Spleen (tissue), 7 donors: Measurements from ENCODE around the gene GNAZ.
A peak's percentile ranks its signal among the peaks of the same experiment; 100 is the strongest.

Source experiments
- POLR2AphosphoS5 ChIP-seq, 3 donors: sonication (generic); formaldehyde crosslinking; IDR thresholded peaks; one replicate each; pipeline ENCODE4 v1.5.1; 2017; ENCODE audit warnings: antibody characterized with exemption in 3 of 3
- TF ChIP-seq, protein P1 (sequence below), 11 experiments: fragments of 200-600 bp in 7 of 11; fragments of 450-650 bp in 4 of 11; sonication (generic) in 4 of 11; IDR thresholded peaks in 8 of 11; conservative IDR thresholded peaks in 3 of 11; 1 replicate in 7 of 11; 2 replicates in 4 of 11; pipeline versions ENCODE4 v1.4.0 to v1.8.0; 2016 to 2021; ENCODE audit warnings: antibody characterized with exemption in 11 of 11, inconsistent platforms in 4 of 11, mild to moderate bottlenecking in 1 of 11
- donor health status: DM: no; HTN: no; CAD: no; lungs with moderate emphysema.
- donor health status: DM: no; HTN: no; CAD: no.
- donor health status: DM: no; HTN: no; CAD: no.

DNA sequence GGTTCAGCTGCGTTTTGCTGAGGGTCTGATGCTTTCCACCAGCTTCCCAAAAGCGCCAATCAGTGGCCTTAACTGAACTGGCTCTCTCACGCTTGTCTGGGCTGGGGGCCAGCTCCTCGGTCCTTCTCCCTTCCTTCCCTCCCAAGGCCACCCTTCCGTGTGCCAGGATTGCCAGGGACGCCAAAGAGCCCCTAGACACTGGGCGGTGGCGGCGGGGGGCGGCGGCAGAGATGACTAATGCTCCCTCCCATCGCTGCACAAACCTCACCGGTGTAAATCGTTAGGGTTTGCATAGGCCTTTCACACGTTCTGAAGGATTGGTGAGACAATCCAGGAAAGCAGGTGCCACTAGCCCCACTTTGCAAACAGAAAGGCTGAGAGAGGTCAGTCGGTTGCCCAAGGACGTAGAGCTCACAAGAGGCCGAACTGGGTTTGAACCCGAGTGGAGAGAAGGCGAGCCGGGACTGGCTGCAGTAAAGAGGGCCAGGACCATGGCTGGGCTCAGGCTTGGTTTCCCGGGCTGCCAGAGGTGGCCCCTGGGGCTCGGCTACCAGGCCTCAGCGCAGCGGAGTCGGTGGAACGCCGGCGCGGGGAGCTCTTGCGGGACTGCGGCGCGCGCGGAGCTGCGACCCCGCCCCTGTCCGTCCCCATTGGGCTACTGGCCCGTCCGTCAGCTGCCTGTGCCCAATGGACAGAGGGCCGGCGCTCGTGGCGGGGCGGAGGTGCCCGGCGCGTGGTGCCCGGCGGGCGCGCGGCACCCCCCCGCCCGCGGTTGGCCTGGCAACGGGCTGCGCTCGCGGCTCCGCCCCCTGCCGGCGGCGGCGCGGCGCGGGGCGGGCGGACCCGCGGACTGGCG, 589 bp upstream of the GNAZ start:
- TF ChIP-seq, protein P1, sequence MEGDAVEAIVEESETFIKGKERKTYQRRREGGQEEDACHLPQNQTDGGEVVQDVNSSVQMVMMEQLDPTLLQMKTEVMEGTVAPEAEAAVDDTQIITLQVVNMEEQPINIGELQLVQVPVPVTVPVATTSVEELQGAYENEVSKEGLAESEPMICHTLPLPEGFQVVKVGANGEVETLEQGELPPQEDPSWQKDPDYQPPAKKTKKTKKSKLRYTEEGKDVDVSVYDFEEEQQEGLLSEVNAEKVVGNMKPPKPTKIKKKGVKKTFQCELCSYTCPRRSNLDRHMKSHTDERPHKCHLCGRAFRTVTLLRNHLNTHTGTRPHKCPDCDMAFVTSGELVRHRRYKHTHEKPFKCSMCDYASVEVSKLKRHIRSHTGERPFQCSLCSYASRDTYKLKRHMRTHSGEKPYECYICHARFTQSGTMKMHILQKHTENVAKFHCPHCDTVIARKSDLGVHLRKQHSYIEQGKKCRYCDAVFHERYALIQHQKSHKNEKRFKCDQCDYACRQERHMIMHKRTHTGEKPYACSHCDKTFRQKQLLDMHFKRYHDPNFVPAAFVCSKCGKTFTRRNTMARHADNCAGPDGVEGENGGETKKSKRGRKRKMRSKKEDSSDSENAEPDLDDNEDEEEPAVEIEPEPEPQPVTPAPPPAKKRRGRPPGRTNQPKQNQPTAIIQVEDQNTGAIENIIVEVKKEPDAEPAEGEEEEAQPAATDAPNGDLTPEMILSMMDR (IDR thresholded peaks at IDR 0.05 in 8 of 11, conservative IDR thresholded peaks at IDR 0.05 in 3 of 11): no peak
- TF ChIP-seq POLR2AphosphoS5 (IDR thresholded peaks at IDR 0.05): peak in 2 of 3 donors; percentile 45 to 47
